GM21786 (cell line): ENCODE results near the gene GNAI1.

Experiments used
- ATAC-seq: cut with Tn5 transposase; IDR thresholded peaks from one replicate; pipeline ENCODE4 v1.9.1; 2021; ENCODE audit not compliant: unreplicated experiment

Gene GNAI1

DNA sequence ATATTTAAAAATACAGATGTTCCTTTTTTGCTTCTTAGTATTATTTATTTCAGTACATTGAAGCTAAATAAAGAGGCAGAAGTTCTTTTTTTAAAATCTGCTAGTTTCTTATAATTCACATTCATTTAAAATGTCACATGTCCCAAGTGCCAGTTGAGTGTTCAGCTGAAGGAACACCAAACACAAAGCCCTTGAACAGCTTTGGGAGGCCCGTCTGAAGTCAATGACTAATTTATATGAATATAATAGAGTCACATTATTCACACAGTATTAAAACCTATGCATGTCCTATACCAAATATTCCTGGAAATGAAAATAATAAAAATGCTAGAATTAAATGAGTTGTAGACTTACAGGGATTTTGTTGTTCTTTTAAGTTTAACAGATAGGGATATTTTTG, 70.3 kb downstream of the GNAI1 start:
- ATAC-seq = no peak

DNA sequence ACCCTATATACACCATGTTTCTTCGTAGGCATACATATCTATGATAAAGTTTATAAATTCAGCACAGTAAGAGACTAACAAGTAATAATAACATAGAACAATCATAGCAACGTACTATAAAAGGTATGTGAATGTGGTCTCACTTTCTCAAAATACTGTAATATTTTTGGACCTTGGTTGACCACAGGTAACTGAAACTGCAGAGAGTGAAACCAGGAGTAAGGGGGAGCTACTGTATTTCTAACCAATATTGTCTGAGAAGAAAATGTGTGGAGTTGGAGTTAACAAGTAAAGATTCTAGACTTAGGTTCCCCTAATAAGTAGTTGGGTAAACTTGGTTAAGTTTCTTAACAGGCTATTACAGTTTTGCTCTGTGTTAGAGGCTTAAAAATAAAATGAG, 72.1 kb downstream of the GNAI1 start:
- peak; percentile 68 for ATAC-seq

DNA sequence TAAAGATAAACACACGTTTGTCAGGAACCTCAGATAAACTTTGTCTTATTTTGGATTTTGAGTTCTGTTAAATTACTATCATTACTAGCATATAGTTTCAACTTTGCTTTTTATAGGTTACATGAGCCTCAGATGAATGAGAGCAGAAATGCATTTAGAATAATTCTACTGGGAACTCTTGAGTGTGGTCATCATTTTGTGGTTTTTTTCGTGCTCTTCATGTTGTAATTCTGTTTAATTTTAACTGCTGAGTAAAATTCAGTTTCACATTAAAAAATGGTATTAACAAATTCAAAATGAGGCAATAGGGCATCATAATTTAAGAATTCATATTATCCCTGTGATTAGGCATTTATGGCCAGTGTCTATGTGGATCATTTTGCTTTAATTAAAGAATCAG, 72.9 kb downstream of the GNAI1 start:
- no peak for ATAC-seq

DNA sequence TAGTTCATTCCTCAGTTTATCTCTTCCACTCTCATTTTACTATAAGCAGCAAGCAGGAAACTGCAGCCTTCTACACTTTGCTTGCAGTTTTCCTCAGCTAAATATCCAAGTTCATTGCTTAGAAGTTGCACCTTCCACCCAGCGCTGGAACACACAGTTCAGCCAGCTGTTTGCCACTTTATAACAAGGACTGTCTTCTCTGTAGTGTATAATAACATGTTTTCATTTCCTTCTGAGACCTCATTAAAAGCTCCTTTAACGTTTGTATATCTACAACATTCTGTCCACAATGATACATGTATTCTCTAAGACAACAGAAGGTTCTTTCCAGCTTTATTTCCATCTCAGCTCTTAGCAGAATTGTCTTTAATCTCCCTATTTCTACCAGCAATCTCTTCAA, 74.1 kb downstream of the GNAI1 start:
- no peak for ATAC-seq

DNA sequence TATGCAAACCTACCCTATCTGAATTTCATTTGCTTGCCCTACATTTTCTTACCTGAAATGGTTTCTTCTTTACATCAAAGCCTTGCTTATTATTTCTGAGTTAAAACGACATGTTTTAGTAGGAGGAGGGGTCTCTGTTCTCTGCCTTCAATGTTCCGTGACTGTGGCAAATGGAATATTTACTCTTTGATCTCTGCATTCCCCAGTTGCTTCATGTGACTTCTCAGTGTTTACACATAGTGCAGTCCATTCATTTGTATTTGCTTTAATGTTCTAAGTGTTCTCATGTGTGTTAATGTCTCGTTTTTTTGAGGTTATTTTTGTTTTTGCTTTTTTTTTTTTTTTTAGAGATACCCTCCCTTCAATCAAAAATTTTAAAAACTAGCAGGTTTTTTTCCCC, 75.8 kb downstream of the GNAI1 start:
- ATAC-seq = no peak

DNA sequence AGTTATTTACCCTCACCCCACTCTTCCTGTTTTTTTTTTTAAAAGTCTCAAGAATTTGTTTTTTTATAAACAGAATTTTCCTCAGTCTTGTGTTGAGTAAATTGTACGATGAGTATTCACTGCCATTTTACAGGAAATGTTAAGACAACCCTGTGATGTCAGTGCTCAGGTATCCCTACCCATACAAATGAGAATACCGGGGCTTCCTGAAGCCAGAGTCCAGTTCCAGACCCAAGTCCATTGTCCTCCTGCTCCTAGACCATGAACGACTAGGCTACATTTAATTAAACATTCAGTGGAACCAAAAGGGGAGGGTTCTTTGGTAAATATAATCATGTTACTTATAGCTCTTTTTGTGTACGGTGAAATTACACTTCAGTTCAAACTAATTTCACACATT, 79.2 kb downstream of the GNAI1 start:
- ATAC-seq = no peak

DNA sequence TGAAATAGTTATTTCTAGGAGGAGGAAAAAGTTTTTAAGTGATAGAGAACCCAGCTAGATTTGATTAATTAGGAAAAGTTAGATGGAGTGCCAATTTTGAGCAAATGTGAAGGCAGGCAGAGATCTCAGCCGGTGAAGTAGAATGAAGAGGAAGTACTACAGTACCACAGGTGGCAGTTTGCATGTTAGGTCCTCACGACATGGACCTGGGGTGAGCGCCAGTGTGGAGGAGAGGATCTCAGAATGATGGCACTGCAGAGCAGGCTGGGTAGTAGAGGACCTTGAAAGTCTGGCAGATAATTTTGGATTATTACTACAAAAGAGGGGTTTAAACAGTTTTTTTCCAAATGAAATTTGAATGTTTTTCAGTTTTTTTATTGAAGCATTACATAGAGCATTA, 81.1 kb downstream of the GNAI1 start:
- ATAC-seq = no peak

DNA sequence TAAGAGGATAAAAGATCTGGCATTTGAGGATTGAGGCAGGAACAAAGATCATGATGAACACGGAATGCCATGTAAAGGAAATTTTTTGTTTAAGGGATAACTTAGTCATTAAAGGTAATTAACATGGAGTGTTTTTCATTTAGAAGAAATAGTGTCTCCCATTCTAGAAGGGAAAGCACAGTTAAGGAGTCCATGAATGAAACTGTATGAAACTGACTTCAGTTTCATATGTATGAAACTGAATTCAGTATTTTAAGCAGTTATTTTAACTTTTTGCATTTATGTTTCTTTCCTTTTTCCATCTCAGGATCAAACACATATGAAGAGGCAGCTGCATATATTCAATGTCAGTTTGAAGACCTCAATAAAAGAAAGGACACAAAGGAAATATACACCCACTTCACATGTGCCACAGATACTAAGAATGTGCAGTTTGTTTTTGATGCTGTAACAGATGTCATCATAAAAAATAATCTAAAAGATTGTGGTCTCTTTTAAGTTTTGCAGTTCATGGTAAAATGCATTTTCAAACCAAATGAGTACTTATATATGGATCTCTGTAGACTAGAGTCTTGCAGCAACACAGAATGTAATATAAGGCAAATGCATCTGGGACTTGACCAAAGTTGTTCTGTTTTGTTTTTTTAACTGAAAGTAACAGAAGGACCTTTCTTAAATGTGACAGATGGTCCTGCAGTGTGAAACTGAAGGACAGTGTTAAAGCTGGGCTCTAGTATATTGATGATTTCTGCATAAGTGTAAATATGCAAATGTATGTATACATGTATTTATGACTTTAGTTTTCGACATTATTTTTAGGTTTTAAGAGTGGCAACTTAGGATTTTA, 82.6 kb downstream of the GNAI1 start:
- no peak for ATAC-seq

DNA sequence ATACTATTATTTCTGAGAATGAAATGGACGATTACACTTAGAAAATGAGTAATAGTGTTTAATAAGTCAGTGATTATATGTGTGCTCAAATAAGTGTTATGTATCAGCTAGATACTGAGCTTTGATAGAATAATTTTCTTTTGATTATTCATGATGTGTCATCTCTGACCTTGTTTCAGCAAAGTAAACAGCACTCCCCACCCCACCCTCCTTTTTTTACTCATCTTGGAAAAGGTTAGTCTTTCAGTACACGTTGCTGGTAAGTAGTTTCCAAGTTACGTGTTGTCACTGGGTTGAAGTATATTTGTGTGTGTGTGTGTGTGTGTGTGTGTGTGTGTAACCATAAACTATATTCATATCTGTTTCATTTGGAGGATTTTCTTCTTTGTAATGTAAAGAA, 84.1 kb downstream of the GNAI1 start:
- no peak for ATAC-seq

DNA sequence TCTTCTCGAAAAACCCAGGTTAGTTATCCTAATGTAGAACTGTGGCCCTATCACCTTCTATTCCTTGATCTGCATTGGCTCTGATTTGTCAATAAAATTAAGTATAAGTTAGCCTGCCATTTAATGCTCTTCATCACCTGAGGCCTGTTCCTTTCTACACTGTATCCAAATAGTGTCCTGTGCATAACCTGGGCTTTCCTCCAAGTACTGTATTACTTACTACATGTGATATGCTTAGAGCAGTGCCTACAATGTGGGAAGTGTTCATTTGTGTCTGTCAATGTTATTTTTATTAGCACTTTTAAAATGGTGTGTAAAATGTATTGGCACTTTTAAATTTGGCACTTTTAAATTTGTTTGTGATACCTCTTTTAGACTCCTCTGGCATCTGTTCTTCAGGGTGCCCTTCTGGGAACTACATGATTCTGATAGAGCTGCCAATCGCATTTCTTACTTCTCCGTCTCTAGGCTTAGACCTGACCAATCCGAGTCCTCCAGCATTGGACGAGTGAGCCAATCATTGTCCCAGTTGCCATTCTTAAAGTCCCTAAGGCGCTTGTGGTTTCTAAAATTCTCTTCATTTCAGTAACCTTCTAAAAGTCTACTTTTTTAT, 85.5 kb downstream of the GNAI1 start:
- no peak for ATAC-seq

DNA sequence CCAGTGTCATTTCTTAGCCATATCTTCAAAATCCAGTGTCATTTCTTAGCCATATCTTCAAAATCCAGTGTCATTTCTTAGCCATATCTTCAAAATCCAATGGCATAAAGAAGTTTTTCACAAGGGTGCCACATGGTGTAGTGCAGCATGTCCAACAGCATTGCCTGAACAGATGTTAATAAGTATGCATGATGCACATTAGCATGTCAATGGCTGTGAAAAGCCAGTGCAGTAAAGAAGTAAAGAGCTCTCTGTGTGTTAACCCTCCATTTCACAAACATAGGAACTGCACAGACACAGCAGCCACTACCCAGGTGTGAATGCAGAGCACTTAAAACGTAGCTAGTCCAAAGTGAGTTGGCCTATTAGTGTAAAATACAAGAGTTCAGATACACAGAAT, 89.8 kb downstream of the GNAI1 start:
- ATAC-seq = no peak

DNA sequence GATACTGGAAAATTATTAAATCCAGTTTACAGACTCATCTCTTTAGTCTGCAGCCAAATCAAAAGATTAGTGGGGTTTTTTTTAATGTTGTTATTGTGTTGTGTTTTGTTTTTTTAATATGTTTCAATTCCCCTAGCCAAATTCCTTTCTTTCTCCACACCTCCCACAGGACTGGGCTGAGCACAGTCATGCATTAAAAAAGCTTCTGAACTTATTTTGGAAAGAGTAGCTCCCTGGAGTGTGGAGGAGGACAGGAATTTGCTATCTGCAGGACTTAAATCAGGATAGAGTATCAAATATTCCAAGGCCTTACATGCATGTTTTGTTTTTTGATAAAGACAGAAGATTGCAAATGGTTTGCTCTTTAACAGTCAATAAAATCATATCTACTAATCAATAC, 90.7 kb downstream of the GNAI1 start:
- ATAC-seq = no peak

DNA sequence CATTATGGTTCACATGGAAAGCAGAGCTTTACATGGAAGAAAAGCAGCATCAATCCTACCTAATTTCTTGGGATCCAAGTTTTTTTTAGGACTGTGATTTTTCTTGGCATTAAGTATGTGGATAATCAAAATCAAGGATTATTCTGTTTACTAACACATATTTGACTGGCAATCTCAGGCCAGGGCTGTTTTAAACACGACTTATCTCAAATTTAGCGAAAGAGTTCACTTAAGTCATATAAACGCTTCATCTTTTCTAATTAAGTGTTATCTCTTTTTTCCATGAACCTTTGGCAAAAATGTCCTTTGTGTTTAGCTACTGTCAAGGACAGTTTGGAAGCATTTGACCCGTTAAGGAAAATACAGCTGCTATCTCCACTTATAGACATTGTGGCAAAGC, 92.0 kb downstream of the GNAI1 start:
- ATAC-seq = no peak

DNA sequence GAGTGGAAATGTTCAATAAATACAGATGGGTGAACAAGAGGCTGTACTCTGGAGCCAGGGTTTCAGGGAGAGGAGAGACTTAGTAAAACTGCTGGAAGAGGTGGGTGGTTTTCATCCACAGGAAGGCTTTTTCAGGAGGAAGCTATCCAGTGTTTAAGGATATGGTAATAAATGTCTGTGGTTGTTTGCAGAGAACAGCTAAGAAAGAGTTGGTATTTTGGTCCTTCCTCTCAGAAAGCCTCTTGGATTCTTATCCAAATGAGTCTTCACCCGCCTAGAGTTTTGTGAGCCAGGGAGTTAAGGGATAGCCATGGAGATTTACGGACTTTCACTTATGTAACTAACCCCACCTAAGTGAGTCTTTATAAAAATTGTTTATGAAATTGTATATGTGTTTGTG, 95.7 kb downstream of the GNAI1 start:
- no peak for ATAC-seq

DNA sequence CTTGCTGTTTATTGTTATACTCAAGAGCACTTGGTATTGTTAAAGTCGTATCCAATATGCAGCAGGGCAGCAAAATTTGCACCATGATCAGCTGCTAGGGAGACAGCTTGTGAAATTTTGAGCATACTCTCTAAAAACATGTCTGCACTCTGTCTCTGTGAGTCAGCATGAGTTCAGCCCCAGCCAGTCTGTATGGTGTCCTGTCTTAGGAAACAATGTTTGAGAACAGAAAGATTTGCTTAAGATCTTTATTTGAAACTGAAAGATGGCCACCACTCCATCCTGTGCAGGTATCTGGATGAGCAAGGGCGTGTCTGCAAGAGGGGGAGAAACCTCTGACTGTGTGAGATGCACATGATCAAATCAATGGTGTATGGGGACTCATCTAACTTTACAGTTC, 97.1 kb downstream of the GNAI1 start:
- ATAC-seq = no peak

DNA sequence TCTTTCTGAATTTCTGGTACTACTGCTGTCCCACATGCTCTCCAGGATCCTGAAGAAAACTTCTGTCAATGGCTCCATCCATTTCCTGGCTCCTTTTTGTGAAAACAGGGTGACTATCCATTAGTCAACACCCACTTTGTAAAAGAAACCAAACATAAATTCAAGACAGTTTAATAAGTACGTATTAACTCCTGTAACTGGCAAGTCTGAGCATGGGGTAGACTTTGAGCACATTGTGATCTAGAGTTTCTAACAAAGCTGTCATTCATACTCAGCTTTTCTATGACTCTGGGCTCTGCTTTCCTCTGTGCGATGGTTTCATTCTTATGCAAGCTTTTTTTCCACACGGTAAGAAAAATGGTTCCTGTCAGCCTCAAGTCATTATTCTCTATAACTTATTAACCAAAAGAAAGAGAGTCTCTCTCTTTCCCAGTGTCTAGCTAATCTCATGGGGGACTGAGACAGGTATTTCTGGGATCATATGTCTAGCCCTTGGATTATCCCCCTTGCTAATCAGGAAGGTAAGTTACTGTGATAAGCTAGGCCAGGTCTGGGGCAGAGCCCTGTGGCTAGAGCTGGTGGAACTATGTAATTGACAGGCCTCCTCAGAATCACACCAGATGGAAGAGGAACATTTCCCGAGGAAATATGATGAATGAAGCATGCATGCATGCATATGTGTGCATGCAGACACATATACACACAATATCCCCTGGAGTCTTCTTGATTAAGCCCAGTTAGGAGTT, 98.5 kb downstream of the GNAI1 start:
- no peak for ATAC-seq

DNA sequence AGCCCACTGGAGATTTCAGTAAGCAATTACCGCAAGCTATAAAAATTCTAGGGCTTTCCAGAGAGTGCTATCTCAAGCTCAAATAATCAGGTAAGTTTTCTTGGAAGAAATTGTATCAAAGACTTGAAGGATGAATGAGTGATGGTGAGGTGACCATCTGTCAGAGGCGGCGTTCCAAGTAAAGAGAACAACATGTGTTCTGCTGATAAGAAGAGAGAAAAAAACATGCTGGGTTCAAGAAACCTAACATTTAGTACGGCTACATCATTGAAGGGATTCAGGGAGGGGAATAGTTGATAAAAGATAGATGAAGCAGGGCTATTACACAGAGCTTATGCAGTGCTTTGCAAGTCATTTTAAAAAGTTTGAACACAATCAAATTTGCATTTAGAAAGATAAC, 100.7 kb downstream of the GNAI1 start:
- ATAC-seq = no peak

DNA sequence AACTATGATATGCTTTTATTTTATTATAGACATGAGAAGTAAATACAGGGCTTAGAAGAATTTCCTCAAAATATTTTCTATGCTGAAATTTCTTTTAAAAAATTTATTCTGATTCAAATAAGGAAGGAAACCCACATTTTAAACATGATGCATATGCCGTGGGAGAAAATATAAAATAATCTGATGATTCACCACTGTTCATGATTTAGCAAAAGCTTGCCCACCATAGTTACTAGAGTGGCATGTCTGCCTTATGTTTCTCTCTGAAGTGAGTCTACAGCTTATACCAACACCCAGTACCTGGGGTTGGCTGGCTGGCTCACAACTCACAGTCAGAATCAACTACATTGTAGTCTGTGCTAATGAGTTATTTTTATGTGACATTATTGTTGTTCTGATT, 102.0 kb downstream of the GNAI1 start:
- no peak for ATAC-seq

DNA sequence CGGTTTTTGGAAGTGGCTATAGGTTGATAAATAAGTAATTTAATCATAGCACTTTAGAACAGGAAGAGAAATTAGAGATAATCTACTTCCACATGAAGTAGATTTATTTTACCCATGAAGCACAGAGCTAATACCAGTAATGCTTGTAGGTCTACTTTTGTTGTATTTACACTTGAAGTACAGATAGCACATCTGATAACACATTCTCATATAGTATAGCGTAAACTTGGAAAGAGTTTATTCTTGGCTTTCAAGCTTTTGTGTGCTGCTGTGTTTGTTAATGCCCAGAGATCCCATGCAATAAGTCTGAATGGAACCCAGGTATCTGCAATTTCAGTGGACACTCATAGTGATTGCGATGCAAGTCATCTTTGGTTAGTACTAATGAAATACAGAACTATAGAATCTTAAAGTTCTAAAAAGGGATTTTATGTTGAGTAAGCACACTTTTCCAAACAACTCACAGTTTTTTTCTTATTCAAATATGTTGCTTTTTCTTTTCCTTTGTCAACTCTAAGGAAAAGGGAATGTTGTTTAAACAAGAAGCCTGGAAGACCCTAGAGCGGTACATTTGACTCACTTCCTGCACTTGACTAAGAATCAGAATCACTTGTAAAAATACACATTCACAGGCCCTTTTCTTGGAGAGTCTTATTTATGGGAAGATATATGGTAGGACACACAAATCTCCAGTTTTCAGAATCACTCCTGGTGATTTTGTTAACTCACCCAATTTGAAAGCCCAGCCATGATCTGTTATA, 105.8 kb downstream of the GNAI1 start:
- no peak for ATAC-seq

DNA sequence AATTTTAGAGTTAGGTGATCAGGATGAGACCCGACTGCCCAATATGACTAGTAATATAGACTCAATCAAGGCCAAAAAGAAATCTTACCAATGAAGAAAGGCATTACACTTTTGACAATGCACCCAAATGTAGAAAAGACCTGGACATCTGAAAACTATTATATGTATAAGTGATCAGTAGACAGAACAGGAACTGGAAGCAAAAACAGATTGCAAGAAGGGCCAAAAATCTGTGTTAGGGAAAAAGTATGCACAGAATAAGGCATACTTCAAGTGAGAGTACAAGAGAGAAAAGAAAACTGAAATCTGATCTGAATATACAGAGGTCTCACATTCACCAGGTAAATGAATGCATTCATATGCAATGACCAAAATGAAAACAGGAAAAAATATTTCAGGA, 107.0 kb downstream of the GNAI1 start:
- no peak for ATAC-seq

DNA sequence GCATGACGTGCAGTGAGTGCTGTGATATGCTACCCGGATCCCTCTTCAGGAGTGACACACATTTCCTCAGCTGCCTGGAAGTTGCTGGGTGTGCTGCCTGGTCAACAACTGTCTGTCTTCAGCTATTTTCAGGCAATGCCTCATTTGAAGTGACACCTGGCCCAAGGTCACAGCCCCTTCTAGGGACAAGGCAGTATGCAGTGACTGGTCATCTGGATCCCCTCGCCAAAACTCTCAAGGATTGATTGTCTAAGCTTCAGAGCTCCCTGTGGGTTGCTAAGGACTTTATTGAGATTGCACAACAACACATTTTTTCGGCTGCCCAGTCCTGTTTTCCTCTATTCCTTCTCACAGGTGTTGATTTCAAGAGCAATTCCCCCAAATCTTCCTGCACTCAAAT, 108.8 kb downstream of the GNAI1 start:
- no peak for ATAC-seq
